HCT116 (cell line): ENCODE data around the gene USP53.

Experiments
- CEBPB ChIP-seq: IDR thresholded peaks from 2 replicates; pipeline ENCODE4 v1.6.1; 2012; ENCODE audit warnings: low read depth
- CTCF ChIP-seq, 3 experiments: fragments of 200-600 bp in 1 of 3; sonication (generic) in 1 of 3; IDR thresholded peaks in 2 of 3; conservative IDR thresholded peaks in 1 of 3; 2 replicates each; pipeline ENCODE4 v1.5.1; 2012 to 2017; ENCODE audit warnings: low read depth in 2 of 3, low read length in 2 of 3, antibody characterized with exemption in 1 of 3, borderline replicate concordance in 1 of 3, control low read depth in 1 of 3, mild to moderate bottlenecking in 1 of 3, mixed read lengths in 1 of 3, mixed run types in 1 of 3, moderate library complexity in 1 of 3; ENCODE audit not compliant: insufficient read depth in 1 of 3
- EZH2 ChIP-seq: fragments of 200-600 bp; sonication (generic); IDR thresholded peaks from 2 replicates; pipeline ENCODE4 v1.6.1; 2017; ENCODE audit warnings: antibody characterized with exemption, mixed run types
- EZH2phosphoT487 ChIP-seq: fragments of 200-600 bp; IDR thresholded peaks from 2 replicates; pipeline ENCODE4 v1.6.1; 2018; ENCODE audit warnings: antibody characterized with exemption, borderline replicate concordance
- POLR2A ChIP-seq: IDR thresholded peaks from 2 replicates; pipeline ENCODE4 v1.7.0; 2011; ENCODE audit warnings: borderline replicate concordance; ENCODE audit not compliant: insufficient read depth, insufficient read length; ENCODE audit errors: extremely low read depth
- POLR2AphosphoS5 ChIP-seq: IDR thresholded peaks from 2 replicates; pipeline ENCODE4 v1.6.1; 2011; ENCODE audit warnings: mild to moderate bottlenecking, low read depth, low read length, moderate library complexity
- RAD21 ChIP-seq: IDR thresholded peaks from 2 replicates; pipeline ENCODE4 v1.6.1; 2012; ENCODE audit warnings: low read depth, mild to moderate bottlenecking
- SP1 ChIP-seq: IDR thresholded peaks from 2 replicates; pipeline ENCODE4 v1.6.1; 2012; ENCODE audit warnings: low read depth
- TF ChIP-seq, protein P1 (sequence below): IDR thresholded peaks from 2 replicates; pipeline ENCODE4 v1.6.1; 2012; ENCODE audit warnings: low read depth

DNA sequence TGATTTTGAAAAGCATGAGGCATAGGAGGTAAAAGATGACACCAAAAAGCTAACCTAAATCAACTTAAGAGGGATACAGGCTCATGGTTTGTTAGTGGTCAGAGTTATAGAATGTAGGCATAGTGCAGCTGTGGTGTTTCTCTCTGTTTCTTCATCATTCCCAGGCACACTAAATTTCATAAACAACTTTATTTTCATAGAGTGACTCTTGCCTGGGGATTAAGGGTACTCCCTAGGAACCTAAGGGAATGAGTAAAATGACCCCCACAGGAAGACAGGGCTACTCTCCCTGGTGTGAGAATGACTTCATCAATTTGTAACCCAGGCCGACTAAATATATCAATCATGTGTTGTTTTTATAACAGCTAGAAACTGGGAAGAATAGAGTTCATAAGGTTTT lies 98.3 kb downstream of the USP53 start:
- TF ChIP-seq POLR2A (no peak), EZH2 (no peak), CTCF (IDR thresholded peaks at IDR 0.05 in 2 of 3, conservative IDR thresholded peaks at IDR 0.05 in 1 of 3; ENCODE audit: borderline replicate concordance in 1 of 3, insufficient read depth in 1 of 3, low read depth in 2 of 3, low read length in 2 of 3) (no peak), EZH2phosphoT487 (no peak), RAD21 (no peak), SP1 (no peak), POLR2AphosphoS5 (no peak), CEBPB (no peak)
- TF ChIP-seq, protein P1, sequence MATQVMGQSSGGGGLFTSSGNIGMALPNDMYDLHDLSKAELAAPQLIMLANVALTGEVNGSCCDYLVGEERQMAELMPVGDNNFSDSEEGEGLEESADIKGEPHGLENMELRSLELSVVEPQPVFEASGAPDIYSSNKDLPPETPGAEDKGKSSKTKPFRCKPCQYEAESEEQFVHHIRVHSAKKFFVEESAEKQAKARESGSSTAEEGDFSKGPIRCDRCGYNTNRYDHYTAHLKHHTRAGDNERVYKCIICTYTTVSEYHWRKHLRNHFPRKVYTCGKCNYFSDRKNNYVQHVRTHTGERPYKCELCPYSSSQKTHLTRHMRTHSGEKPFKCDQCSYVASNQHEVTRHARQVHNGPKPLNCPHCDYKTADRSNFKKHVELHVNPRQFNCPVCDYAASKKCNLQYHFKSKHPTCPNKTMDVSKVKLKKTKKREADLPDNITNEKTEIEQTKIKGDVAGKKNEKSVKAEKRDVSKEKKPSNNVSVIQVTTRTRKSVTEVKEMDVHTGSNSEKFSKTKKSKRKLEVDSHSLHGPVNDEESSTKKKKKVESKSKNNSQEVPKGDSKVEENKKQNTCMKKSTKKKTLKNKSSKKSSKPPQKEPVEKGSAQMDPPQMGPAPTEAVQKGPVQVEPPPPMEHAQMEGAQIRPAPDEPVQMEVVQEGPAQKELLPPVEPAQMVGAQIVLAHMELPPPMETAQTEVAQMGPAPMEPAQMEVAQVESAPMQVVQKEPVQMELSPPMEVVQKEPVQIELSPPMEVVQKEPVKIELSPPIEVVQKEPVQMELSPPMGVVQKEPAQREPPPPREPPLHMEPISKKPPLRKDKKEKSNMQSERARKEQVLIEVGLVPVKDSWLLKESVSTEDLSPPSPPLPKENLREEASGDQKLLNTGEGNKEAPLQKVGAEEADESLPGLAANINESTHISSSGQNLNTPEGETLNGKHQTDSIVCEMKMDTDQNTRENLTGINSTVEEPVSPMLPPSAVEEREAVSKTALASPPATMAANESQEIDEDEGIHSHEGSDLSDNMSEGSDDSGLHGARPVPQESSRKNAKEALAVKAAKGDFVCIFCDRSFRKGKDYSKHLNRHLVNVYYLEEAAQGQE, result no peak
